CD4-positive, alpha-beta T cell treated with Interferon gamma for 1 hour (primary cell): ENCODE results near the gene USP15.
A peak's percentile ranks its signal among the peaks of the same experiment; 100 is the strongest.

Experiments
- DNase-seq: peaks from one replicate; pipeline ENCODE4 v3.0.0-alpha.2; 2020

USP15 gene

DNA sequence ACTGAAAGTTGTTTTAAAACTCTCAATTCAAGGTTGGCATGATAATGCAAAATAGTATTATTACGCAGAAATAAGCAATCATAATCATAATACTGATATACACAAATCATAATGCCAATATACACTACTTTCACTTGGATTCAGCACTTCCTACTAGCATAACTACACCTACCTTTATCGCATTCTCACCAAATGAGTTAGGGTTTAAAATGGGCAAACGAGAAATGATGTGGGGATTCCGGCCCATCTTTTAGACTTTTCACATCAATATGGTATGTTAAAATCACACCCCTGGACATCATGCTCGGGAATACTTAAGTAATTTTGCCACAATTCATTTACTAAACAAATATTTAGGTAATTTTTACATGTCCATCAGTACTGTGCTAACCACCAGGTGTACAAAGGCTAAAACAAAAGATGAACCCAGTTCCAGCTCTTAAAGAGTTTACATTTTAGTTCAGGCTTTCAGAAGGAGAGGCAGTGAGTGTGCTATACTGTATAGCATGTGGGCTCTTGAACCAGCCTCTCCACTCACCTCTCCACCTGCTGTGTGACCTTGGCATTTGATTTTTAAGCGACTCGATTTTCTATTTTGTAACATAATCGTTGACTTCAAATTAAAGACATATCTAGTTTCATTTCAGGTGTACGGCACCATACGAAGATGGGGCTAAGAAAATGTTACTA lies 1.1 kb upstream of the USP15 start:
- DNase-seq: no peak

DNA sequence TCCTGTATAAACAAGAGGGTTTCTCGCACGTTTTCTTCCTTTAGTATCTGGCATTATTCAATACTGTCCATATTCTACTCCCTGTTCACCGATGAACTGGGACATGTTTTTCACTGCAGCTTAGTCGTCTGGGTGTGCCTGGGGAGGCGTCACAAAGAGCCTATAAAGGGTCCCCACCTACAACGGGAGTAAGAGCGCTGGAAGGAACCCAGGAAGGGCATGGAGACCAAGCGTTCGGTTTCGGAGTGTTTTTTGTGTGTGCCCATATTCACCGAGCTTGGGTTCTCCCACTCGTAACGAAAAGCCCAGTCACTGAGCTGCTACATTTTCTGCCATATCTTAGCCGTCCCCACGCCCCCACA lies 592 bp upstream of the USP15 start:
- no peak for DNase-seq

DNA sequence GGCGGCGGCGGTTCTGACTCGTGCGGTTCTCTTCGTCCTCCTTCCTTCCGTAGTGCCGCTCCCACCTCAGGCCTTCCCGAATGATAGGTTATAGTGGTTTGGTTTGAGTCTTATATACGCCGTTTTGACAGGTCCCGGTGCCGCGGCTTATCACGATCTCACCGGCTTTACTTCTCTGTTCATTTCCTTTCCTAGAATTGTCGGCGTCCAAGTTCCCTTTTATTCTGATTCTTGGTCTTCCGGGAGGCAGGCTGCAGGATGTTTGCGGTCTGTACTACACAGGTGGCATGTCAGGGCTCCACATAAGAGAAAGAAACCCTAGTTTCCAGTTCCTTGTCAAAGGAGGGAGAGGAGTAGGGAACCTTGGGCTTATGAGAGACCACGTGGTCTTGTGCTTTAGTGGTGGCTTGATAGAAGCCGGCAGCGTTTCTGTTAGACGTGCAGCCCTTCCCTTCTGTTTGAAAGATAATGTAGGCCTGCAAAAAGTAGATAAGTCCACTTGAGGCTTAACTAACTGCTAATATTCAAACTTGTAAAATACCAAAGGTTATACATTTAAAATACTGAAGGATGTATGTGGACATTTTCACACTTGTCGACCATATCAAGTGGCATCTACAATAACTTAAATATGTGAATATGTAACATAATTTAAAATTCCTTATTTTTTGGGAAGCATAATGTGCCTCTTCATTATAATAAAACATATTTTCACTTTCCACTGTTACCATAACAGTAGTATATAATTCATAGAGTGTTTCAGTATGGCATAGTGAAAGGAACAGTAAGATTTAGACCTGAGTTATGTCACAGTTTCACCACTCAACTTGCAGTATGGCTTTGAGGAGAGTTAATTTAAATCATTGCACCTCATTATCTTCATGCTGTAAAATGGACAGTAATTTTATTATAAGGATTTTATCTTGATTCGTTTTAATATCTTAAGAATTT lies 804 bp downstream of the USP15 start:
- peak; percentile 77 for DNase-seq

DNA sequence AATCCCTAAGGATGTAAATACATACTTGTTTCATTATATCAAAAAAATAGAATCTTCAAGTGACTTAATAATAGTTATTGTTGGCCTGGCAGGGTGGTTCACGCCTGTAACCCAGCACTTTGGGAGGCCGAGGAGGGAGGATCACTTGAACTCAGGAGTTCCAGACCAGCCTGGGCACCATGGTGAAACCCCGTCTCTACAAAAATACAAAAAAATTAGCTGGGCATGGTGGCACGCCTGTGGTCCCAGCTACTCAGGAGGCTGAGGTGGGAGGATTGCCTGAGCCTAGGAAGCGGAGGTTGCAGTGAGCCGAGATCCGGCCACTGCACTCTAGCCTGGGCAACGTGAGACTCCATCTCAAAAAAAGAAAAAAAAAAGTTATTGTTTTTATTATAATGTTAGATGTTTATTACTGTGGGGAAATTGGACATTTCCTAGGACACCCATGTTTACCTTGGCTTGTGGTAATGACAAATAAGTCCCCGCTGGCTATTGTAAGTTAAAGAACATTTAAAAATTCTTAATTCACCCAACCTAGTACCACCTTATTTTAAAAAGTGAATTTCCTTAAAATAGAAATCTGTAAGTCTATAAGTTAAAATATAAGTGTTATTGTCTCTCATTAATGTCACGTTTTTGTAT lies 1.8 kb downstream of the USP15 start:
- no peak for DNase-seq

DNA sequence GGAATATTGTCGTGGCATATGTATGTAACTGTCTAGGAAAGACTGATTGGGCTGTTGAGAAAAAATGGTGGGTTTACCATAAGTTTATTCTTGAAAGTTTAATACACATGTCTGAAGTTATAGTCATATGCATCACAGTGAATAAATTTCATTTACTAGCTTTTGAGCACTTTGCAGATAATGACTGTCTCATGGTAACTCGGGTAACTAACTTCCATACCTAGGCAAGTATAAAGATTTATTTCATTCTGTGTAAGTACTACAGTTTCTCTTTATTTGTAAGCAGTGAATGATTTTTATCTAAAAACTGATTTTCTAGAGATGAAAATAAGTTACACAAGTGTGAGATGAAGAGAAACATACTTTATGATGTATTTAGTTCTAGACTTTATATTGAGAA lies 3.0 kb downstream of the USP15 start:
- no peak for DNase-seq

DNA sequence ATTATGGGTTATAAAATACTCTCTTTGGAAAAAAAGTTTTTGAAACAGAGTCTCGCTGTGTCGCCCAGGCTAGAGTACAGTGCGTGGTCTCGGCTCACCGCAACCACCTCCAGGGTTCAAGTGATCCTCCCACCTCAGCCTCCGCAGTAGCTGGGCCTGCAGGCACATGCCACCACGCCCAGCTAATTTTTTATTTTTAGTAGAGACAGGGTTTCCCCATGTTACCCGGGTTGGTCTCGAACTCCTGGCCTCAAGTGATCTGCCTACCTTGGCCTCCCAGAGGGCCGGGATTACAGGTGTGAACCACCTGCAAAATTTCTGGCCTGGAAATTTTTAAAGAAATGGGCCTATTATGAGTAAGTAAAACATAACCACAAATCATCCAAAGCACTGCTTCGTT lies 3.8 kb downstream of the USP15 start:
- DNase-seq: peak; percentile 5

DNA sequence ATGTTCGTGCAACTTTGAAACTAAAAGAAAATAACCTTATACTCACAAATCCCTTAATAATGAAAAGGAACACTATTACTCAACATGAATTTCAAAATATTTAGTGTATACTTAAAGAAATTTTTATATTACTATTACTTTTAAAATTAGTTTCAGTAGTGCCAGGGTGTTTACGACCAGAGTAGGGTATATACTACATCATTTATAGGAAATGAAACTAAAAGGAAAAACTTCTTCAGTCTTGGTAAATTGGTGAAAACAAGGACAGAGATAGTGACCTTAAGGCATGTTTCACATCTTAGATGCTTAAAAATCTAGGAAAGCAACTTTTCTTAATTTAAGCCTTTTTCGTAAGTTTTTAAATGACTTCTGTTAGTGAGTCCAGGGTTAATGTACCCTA lies 4.5 kb downstream of the USP15 start:
- DNase-seq: no peak

DNA sequence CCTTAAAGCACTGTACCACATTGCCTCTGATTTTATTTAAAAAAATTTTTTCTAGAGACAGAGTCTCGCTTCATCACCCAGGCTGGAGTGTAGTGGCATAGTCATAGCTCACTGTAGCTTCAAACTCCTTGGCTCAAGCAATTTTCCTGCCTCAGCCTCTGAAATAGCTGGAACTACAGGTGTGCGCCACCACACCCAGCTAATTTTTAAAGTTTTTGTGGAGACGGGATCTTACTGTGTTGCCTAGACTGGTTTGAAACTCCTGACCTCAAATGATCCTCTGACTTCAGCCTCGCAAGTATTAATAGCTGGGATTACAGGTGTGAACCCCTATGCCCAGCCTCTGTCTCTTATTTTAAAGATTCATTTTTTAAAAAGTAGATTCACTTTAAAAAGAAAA lies 5.3 kb downstream of the USP15 start:
- no peak for DNase-seq

DNA sequence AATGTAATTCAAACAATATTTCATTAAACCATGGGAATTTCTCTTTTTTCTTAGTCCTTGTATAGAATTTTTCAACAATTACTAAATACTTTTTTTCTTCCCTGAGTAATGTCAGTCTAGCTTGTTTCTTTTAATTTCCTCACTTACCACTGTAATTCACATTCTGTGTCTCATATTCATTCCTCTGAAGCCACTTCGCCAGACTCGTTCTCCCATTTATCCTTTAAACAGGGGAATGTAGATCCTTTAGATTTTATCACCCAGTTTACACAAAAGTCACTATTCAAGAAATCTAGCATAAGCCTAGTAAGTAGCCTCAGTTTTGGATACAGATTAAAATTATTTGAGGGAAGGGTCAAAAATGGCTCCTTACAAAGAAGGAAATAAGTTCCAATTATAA lies 6.8 kb downstream of the USP15 start:
- no peak for DNase-seq

DNA sequence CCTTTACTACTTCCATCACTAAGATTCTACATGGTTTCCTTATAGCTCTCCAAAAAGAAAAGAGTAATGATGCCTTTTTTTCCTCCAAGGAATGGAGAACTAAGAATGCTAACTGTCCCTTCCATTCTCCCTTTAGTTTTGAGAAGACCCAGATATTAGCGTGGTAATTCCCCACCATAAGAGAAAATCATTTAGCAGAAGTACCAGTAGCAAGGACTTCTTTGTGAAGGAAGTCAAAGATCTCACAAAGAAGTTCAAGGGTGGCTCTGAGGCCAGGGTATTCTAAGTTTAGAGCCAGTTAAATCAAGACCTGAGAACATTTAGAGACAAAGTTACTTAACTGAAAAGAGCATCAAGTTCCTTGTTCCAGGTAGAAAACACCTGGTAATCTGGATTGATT lies 7.3 kb downstream of the USP15 start:
- no peak for DNase-seq

DNA sequence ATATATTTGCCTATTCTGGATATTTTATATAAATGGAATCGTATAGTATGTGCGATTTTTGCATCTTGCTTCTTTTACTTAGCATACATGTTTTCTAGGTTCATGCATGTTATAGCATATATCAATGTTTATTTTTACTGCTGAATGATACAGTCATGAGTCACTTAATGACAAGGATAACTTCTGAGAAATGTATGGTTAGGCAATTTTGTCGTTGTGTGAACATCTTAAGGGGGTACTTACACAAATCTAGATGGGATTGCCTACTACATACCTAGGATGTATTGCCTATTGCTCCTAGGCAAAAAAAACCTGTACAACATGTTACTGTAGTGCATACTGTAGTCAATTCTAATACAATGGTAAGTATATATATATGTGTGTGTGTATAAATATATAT lies 8.8 kb downstream of the USP15 start:
- DNase-seq: no peak

DNA sequence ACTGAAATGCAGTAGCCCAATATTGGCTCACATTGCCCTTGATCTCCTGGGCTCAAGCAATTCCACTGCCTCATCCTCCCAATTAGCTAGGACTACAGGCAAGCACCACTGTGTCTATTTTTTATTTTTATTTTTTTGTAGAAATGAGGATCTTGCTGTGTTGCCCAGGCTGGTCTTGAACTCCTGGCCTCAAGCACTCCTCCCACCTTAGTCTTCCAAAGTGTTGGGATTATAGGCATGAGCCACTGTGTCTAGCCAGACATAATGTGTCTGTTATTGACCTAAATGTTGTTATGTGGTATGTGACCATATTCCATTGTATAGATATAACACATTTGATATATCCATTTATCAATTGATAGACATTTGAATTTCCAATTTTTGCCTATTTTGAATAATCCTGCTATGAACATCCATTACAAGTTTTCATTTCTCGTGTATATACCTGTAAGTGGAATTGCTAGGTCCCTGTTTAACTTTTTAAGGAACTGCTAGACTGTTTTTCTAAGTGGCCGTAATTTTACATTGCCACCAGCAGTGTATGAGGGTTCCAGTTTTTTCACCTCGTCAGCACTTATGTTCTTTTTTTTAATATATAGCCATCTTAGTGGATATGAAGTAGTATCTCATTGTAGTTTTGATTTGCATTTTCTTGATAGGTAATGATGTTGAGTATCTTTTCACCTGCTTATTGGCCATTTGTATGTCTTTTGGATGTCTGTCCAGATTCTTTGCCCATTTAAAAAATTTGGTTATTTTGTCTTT lies 9.4 kb downstream of the USP15 start:
- DNase-seq: no peak

DNA sequence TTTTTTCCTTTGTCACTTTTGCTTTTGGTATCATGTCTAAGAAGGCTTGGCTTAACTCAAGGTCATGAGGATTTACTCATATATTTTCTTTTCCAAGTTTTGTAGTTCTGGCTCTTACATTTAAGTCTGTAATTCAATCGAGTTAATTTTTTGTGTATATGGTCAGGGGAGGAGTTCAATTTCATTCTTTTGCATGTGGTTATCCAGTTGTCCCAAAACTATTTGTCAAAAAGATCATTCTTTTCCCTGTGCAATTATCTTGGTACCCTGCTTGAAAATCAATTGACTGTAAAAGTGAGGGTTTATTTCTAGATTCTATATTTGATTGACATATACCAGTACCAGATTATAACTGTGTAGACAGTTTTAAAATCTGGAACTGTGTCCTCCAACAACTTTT lies 10.2 kb downstream of the USP15 start:
- no peak for DNase-seq

DNA sequence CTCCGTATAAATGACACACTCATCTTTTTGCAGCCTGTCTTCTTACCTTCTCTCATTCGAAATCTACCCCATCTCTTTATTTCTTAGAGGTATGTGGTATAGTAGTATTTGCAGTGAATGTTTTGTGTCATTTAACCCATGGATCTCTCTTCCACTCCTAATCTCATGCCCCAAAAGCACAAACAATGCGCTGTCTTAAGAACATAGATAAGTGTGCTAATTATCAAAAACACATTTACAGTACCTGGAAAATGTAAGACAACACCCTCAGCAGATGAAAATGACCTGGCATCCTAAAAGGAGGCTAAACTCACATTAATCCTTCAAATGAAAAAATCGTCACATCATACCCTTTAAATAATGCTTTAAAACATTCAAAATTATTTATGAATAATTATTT lies 10.7 kb downstream of the USP15 start:
- no peak for DNase-seq

DNA sequence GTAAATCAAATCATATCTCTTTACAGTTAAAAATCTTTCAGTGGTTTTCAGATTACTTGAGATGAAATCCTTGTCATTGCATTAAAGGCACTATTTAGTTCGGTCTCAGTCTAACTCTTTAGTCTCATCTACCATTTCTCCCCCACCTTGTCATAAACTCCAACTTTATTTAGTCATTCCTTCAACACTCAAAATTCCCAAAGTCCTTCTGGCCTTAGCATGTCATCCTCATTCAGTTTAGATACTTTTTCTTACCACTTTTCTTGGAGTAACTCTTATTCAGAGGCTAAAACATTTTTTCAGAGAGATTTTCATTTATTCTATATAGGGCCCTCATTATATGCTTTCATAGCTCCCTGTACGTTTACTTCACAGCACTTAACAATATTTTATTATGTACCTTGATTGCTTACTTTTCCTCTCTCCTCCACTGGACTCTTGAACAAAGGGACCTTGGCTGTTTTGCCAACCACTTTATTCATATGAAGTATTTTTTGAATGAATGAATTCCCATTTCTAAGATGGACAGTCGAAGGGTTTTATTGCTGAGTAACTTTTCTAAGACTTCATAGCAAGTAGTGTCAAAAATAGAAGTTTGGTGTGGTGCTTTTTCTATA lies 12.8 kb downstream of the USP15 start:
- DNase-seq: no peak

DNA sequence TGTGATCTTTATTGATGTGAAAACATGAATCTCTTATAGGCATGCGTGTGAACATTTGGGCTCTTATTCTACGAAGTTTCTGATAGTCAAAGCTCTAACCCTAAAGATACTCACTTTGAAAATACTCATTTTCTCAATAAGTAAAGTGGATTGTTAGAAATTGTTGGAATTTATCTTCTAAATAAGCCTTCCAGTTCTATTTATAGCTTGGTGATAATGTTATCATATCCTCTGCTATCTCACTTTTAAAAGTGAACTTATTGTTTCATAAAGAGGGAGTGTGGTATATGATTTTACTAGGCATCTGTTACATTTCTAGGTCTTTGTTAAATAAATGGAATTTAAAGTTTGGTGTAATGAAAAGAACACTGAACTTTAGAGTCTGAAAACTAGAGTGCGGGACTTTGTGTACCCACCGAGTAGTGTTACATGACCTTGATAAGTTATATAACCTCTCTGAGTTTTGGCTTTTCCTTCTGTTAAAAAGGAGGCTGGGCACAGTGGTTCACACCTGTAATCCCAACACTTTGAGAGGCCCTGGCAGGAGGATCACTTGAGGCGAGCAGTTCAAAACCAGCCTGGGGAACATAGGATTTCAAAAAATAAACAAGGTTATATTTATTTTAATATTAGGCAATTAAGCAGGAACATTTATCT lies 13.6 kb downstream of the USP15 start:
- DNase-seq: no peak

DNA sequence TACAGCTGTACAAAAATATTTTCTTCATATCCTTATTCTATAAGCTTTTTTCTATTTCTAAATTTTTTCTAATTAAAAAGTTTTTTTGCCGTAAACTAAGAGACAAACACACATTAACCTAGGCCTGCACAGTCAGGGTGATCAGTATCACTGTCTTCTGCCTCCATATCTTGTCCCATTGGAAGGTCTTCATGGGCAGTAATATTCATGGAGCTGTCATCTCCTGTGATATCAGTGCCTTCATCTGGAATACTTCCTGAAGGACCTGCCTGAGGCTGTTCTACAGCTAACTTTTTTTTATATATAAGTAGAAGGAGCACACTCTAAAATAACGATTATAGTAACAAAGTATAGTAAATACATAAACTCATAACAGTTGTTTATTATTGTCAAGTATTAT lies 17.8 kb downstream of the USP15 start:
- DNase-seq: no peak

DNA sequence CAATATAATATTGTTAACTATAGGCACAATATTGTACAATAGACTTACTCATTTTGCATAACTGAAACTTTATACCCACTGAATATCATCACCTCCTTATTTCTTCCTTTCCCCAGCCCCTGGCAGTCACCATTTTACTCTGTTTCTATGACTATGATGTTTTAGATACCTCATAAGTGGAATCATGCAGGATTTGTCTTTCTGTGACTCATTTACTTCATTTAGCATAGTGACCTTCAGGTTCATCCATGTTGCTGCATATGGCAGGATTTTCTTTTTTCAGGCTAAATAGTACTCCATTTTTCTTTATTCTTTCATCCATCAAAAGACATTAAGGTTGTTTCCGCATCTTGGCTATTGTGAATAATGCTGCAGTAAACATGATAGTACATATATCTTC lies 18.9 kb downstream of the USP15 start:
- no peak for DNase-seq

DNA sequence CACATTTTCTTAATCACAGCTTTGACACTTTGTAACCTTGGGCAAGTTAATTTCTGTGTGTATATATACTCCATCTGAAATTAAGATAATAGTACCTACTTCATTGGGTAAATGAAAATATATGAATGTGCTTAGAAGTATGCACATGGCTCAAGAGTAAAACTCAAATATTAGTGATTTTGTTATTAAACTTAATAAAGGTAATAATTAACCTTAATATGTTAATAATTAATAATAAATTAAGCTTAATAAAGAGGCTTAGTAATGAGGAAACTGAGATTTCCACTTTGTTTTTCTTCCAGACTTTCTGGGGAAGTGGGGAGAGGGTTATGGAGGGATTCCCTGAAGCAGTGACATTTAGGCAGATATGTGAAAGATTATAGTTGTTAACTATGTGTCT lies 19.8 kb downstream of the USP15 start:
- no peak for DNase-seq

DNA sequence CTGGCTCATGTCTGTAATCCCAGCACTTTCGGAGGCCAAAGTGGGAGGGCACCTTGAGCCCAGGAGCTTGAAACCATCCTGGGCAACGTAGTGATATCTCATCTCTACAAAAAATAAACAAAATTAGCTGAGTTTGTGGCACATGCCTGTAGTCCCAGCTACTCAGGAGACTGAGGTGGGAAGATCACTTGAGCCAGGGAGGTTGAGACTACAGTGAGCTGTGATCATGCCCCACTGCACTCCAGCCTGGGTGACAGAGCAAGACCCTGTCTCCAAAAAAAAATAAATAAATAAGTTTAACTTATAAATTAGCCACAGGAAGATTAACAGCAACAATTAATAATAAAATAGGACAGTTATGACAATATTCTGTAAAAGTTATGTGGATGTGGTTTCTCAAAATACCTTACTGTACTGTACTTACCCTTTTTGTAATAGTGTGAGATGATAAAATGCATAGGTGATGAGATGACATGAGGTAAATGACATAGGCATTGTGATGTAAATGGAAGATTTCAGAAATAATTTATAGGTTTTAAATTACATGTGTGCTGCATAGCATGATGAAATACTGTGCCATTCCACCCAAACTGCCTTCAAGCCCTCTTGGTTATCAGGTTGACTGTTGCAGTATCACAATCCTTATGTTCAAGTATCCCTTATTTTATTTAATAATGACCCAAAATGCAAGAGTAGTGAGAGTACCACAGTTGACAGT lies 22.0 kb downstream of the USP15 start:
- DNase-seq: no peak

DNA sequence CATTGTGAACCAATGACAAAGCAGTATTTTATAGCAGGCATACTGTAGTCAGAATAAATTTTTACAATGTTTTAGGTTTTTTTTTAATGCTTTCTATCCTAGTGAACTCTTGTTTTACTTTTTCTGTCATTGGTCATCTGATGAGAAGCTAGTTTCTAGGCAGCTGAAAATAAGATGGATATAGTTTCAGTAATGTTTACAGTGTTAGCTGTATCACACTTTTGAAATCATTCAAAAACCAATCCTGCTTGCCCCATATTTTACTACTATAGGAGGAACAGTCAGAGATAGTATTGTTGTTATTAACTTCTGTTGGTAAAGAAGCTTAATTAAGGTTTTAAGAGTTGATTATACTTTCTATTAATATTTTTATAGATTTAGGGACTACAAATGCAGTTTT lies 24.5 kb downstream of the USP15 start:
- DNase-seq: no peak

DNA sequence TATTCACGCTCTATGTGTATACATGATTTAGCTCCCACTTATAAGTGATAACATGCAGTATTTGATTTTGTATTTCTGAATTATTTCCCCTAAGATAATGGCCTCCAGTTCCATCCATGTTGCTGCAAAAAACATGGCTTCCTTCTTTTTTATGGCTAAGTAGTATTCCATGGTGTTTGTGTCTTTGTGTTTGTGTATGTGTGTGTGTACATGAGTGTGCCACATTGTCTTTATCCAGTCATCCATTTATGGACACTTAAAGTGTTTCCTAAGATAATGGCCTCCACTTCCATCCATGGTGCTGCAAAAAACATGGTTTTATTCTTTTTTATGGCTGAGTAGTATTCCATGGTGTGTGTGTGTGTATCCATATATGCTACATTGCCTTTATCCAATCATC lies 25.1 kb downstream of the USP15 start:
- no peak for DNase-seq
